OCI-LY1 (cell line): Measurements from ENCODE around the gene SPTSSA.

Source experiments
- H2AFZ ChIP-seq: fragments of 200-600 bp; sonication (generic), shearing (Covaris generic); 2 replicates; pipeline ENCODE4 v1.6.0; 2014; ENCODE audit warnings: antibody characterized with exemption, mild to moderate bottlenecking, low read length
- H3F3A ChIP-seq: fragments of 200-600 bp; sonication (generic), shearing (Covaris generic); 2 replicates; pipeline ENCODE4 v1.6.0; 2014; ENCODE audit warnings: mild to moderate bottlenecking, antibody characterized with exemption, low read length, moderate library complexity; ENCODE audit not compliant: insufficient read depth
- H3K27ac ChIP-seq: fragments of 200-600 bp; sonication (generic); 2 replicates; pipeline ENCODE4 v1.5.1; 2014; ENCODE audit warnings: low read length, mixed run types, mild to moderate bottlenecking, low read depth; ENCODE audit not compliant: poor library complexity, severe bottlenecking
- H3K27me3 ChIP-seq: fragments of 200-600 bp; sonication (generic); 2 replicates; pipeline ENCODE4 v1.6.0; 2014; ENCODE audit warnings: antibody characterized with exemption, mild to moderate bottlenecking, low read length, moderate library complexity; ENCODE audit not compliant: insufficient read depth
- H3K36me3 ChIP-seq: fragments of 200-600 bp; sonication (generic); 2 replicates; pipeline ENCODE4 v1.6.1; 2014; ENCODE audit warnings: mild to moderate bottlenecking, antibody characterized with exemption, low read length, moderate library complexity, mixed read lengths; ENCODE audit not compliant: insufficient read depth
- H3K4me1 ChIP-seq: fragments of 200-600 bp; sonication (generic); 2 replicates; pipeline ENCODE4 v1.5.1; 2014; ENCODE audit warnings: mild to moderate bottlenecking, low read length, moderate library complexity; ENCODE audit not compliant: insufficient read depth, severe bottlenecking
- H3K4me2 ChIP-seq: fragments of 200-600 bp; sonication (generic), shearing (Covaris generic); 2 replicates; pipeline ENCODE4 v1.6.1; 2014; ENCODE audit warnings: low read length
- H3K4me3 ChIP-seq: fragments of 200-600 bp; sonication (generic); 2 replicates; pipeline ENCODE4 v1.5.1; 2014; ENCODE audit warnings: low read length, low read depth, mild to moderate bottlenecking, mixed read lengths; ENCODE audit not compliant: poor library complexity, severe bottlenecking
- H3K79me2 ChIP-seq: fragments of 200-600 bp; shearing (Covaris generic); 2 replicates; pipeline ENCODE4 v1.6.1; 2016; ENCODE audit warnings: mixed run types, low read length, mixed read lengths; ENCODE audit not compliant: insufficient read depth
- H3K9ac ChIP-seq: fragments of 200-600 bp; sonication (generic), shearing (Covaris generic); 2 replicates; pipeline ENCODE4 v1.6.1; 2014; ENCODE audit warnings: mild to moderate bottlenecking, low read length, mixed read lengths
- H3K9me2 ChIP-seq: fragments of 200-600 bp; sonication (generic), shearing (Covaris generic); 2 replicates; pipeline ENCODE4 v1.6.1; 2014; ENCODE audit warnings: low read depth, mild to moderate bottlenecking, low read length, mixed read lengths
- H3K9me3 ChIP-seq: fragments of 200-600 bp; shearing (Covaris generic); 2 replicates; pipeline ENCODE4 v1.6.1; 2014; ENCODE audit warnings: low read length, mixed read lengths
- H4K20me1 ChIP-seq: fragments of 200-600 bp; sonication (generic), shearing (Covaris generic); 2 replicates; pipeline ENCODE4 v1.6.0; 2016; ENCODE audit warnings: mild to moderate bottlenecking, low read length; ENCODE audit not compliant: insufficient read depth
- EZH2 ChIP-seq: fragments of 200-600 bp; sonication (generic), shearing (Covaris generic); IDR thresholded peaks from 2 replicates; pipeline ENCODE4 v1.8.0; 2017; ENCODE audit warnings: borderline replicate concordance, mixed run types, mild to moderate bottlenecking, antibody characterized with exemption, low read length, moderate library complexity, mixed read lengths
- TF ChIP-seq, protein P1 (sequence below): fragments of 200-600 bp; sonication (generic), shearing (Covaris generic); IDR thresholded peaks from 2 replicates; pipeline ENCODE4 v1.5.1; 2017; ENCODE audit warnings: mild to moderate bottlenecking, antibody characterized with exemption, low read length, moderate library complexity, mixed read lengths

The SPTSSA gene

DNA sequence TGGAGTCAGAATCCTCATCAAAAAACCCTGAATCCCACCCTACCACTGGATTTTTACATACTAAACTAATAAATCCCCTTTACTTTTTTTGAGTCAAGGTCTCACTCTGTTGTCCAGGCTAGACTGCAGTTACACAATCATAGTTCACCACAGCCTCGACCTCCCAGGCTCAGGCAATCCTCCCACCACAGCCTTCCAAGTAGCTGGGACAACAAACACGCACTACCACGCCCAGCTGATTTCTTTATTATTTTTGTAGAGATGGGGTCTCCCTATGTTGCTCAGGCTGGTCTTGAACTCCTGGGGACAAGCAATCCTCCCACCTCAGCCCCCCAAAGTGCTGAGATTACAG is 24.3 kb downstream of the SPTSSA start:
- no peak overlapping the region for H3K4me3 ChIP-seq
- H3K36me3 ChIP-seq = 0 out of 2 replicates have a peak, but pooled peaks cover 4% of the 10 kb centered on the region
- H3K27ac ChIP-seq = no peak overlapping the region
- H4K20me1 ChIP-seq = no peaks in the 10 kb centered on the region
- no peaks in the 10 kb centered on the region for H3K27me3 ChIP-seq
- H3K4me1 ChIP-seq = no peaks in the 10 kb centered on the region
- no peaks in the 10 kb centered on the region for H3K9me3 ChIP-seq
- no peak overlapping the region for H3K4me2 ChIP-seq
- no peaks in the 10 kb centered on the region for H3F3A ChIP-seq
- H3K9me2 ChIP-seq = no peaks in the 10 kb centered on the region
- no peak for TF ChIP-seq EZH2
- TF ChIP-seq, protein P1, sequence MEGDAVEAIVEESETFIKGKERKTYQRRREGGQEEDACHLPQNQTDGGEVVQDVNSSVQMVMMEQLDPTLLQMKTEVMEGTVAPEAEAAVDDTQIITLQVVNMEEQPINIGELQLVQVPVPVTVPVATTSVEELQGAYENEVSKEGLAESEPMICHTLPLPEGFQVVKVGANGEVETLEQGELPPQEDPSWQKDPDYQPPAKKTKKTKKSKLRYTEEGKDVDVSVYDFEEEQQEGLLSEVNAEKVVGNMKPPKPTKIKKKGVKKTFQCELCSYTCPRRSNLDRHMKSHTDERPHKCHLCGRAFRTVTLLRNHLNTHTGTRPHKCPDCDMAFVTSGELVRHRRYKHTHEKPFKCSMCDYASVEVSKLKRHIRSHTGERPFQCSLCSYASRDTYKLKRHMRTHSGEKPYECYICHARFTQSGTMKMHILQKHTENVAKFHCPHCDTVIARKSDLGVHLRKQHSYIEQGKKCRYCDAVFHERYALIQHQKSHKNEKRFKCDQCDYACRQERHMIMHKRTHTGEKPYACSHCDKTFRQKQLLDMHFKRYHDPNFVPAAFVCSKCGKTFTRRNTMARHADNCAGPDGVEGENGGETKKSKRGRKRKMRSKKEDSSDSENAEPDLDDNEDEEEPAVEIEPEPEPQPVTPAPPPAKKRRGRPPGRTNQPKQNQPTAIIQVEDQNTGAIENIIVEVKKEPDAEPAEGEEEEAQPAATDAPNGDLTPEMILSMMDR = no peak
- H3K79me2 ChIP-seq = no peaks in the 10 kb centered on the region
- no peak overlapping the region for H2AFZ ChIP-seq
- H3K9ac ChIP-seq = no peak overlapping the region

DNA sequence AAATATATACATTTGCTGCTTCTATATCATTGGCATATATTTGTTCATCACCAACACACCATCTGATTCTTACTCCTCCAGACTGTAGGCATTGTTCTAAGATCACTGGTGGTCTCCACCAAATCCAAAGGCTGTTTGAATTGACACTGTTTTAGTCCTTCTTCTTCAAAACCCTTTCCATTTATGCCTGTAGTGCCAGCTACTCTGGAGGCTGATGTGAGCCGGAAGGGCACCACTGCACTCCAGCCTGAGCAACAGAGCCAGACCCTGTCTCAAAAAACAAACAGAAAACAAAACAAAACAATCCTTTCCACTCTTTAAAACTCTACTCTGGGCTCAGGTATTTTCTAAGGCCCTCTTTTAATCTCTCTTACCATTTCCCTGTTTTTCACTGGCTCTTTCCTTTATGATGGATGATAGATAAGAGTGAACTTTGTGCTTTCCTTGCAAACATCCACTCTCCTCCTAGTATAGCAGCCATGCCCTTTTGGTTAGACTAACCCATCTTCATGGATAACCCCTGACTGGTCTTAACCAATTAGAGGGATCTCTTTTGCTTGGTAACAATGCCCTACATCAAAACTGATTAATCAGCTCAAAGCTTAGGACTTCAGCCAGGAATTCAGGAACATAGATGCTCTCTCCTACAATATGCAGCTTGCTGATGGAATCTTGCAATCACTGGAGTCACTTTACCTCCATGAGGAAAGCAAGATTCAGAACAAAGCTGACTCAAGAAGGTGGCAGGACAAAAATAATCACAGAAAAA is 24.9 kb downstream of the SPTSSA start:
- Histone ChIP-seq H3K9me3 (no peaks in the 10 kb centered on the region), H3K79me2 (no peaks in the 10 kb centered on the region), H3K4me3 (no peak overlapping the region), H3K4me1 (no peaks in the 10 kb centered on the region), H4K20me1 (no peaks in the 10 kb centered on the region), H3K27me3 (no peaks in the 10 kb centered on the region), H3K4me2 (no peak overlapping the region), H2AFZ (no peak overlapping the region), H3K9me2 (no peaks in the 10 kb centered on the region), H3K9ac (no peak overlapping the region), H3K27ac (no peak overlapping the region), H3K36me3 (0 out of 2 replicates have a peak, but pooled peaks cover 4% of the 10 kb centered on the region), H3F3A (no peaks in the 10 kb centered on the region)
- no peak for TF ChIP-seq EZH2
- TF ChIP-seq, protein P1 = no peak

DNA sequence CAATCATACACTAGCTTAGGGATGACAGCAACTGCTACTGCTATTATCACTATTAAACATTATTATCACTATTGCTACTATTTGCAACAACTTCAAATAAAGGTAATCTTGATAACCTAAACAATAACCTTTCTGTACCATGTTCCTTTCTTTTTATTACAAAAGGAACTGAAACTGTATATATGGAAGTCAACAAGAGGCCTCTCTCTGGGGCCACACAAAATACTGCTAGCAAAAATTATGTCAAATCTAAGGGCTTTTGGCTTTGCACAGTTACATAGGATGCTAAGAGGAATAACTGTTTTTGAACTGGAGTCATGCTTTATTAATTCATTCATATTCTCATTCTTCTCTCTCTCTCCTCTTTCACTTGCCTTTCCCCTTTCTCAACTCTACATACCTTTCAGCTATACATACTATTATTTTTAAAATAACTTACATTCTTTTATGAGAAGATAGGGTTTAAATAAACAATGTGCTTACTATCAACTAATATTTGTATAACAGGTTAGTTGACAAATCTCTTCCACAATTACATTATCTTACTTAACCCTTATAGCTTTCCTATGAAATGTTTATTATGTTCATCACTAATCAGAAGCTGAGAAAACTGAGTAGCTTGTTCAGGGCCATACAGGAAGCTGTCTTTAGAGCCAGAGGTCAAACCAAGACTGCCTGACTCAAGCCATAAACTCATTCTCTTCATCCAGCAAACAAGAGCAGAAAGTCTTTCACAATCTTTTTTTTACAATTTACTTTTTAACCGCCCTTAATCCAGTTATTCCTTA is 25.7 kb downstream of the SPTSSA start:
- Histone ChIP-seq H3K36me3 (0 out of 2 replicates have a peak, but pooled peaks cover 4% of the 10 kb centered on the region), H3K9me3 (no peaks in the 10 kb centered on the region), H2AFZ (no peak overlapping the region), H3K9me2 (no peaks in the 10 kb centered on the region), H3K9ac (no peak overlapping the region), H3K27me3 (no peaks in the 10 kb centered on the region), H3K4me3 (no peak overlapping the region), H3K4me2 (no peak overlapping the region), H3F3A (no peaks in the 10 kb centered on the region), H3K27ac (no peak overlapping the region), H3K4me1 (no peaks in the 10 kb centered on the region), H4K20me1 (no peaks in the 10 kb centered on the region), H3K79me2 (no peaks in the 10 kb centered on the region)
- TF ChIP-seq, protein P1 = no peak
- TF ChIP-seq EZH2 = no peak
